Measurements from ENCODE around the gene SHISA9.

DNA sequence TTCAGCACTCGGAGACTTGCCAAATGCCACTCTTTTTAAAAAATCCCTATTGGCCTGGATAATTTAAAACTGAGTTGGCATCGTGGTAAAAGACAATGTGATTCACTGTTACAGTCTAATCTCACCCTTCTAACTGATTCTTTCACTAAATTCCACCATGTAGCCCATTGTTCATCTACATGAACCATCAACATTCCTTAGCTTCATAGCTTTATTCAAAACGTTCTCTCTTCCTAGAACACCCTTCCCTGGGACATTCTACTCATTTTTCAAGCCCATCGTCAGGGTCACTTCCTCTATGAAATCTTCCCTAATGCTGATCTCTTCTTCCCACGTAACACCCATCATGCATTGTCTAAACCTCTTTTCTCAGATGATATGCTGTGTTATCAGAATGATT is 15.7 kb upstream of the SHISA9 start:
- TF ChIP-seq, protein P1, sequence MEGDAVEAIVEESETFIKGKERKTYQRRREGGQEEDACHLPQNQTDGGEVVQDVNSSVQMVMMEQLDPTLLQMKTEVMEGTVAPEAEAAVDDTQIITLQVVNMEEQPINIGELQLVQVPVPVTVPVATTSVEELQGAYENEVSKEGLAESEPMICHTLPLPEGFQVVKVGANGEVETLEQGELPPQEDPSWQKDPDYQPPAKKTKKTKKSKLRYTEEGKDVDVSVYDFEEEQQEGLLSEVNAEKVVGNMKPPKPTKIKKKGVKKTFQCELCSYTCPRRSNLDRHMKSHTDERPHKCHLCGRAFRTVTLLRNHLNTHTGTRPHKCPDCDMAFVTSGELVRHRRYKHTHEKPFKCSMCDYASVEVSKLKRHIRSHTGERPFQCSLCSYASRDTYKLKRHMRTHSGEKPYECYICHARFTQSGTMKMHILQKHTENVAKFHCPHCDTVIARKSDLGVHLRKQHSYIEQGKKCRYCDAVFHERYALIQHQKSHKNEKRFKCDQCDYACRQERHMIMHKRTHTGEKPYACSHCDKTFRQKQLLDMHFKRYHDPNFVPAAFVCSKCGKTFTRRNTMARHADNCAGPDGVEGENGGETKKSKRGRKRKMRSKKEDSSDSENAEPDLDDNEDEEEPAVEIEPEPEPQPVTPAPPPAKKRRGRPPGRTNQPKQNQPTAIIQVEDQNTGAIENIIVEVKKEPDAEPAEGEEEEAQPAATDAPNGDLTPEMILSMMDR (IDR thresholded peaks at IDR 0.05), result no peak
- TF ChIP-seq SREBF2 (IDR thresholded peaks at IDR 0.05) (no peak), KDM1A (IDR thresholded peaks at IDR 0.05; ENCODE audit: low read depth) (no peak), RAD21 (conservative IDR thresholded peaks at IDR 0.05 in 1 of 2, IDR thresholded peaks at IDR 0.05 in 1 of 2) (no peak), RFX5 (IDR thresholded peaks at IDR 0.05) (no peak)

All from A549 (cell line).